HG03565 (cell line): ENCODE results near the gene PITPNC1.
A peak's percentile ranks its signal among the peaks of the same experiment; 100 is the strongest.
"Not testable (repeated sequence)": the region's sequence is repeated elsewhere in the genome, so short reads cannot be mapped to it uniquely, and the experiment has no call there.

Experiments used
- ATAC-seq: cut with Tn5 transposase; IDR thresholded peaks from one replicate; pipeline ENCODE4 v1.9.1; 2021; ENCODE audit warnings: mild to moderate bottlenecking, moderate library complexity; ENCODE audit not compliant: unreplicated experiment

The PITPNC1 gene

DNA sequence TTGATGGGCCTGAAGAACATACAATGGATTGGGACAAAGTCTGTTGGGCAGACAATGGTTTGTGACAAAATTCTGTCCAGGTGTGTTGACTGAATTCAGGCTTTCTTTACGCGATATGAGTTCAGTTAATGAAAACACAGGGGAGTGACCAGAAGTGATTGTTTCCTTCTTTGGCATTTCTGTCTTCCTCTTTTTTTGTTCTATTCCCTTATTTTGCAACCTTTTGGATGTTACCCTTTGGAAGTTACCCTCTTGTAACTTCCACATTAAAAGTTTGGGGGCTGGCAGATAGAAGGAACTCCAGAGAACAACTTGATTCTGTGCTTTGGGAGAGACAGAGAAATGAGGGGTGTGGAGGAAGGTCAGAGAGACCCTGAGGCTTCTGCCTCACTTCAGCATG, 126.7 kb downstream of the PITPNC1 start:
- ATAC-seq: no peak

DNA sequence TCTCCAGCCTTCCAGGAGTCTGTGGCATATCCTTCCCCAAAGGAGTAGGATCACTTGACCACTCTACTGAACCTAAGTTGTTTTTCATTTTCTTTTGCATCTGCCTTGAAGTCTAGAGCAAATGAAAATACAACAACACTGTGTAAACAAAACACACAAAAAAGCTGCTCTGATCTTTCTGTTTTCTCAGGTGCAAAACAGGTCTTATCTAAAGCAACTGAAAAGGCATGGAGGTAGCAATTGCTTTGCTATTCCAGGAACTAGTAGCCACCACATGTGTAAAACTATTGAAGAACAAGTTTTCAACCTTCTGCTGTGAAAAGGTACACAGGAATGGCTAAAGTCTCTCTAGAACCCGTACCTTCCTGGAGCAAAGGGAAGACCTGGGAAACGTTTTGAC, 127.1 kb downstream of the PITPNC1 start:
- ATAC-seq: no peak

DNA sequence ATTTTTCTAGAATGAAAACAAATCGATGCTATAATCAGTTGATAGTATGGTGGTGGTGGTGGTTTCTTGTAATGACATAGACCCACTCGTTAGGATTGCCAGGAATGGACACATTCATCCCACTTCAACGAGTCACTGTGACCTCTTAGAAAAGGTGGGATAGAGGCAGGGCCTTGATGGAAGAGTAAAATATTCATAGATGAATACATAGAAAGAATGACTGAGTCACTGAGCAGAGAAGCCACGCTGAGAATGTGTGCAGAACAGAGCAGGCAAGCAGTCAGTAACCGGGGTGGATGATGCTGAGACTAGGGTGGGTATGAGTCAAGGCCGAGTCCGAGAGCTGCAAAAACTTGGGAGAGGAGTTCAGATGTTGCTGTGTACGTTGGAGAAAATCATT, 129.9 kb downstream of the PITPNC1 start:
- ATAC-seq: no peak

DNA sequence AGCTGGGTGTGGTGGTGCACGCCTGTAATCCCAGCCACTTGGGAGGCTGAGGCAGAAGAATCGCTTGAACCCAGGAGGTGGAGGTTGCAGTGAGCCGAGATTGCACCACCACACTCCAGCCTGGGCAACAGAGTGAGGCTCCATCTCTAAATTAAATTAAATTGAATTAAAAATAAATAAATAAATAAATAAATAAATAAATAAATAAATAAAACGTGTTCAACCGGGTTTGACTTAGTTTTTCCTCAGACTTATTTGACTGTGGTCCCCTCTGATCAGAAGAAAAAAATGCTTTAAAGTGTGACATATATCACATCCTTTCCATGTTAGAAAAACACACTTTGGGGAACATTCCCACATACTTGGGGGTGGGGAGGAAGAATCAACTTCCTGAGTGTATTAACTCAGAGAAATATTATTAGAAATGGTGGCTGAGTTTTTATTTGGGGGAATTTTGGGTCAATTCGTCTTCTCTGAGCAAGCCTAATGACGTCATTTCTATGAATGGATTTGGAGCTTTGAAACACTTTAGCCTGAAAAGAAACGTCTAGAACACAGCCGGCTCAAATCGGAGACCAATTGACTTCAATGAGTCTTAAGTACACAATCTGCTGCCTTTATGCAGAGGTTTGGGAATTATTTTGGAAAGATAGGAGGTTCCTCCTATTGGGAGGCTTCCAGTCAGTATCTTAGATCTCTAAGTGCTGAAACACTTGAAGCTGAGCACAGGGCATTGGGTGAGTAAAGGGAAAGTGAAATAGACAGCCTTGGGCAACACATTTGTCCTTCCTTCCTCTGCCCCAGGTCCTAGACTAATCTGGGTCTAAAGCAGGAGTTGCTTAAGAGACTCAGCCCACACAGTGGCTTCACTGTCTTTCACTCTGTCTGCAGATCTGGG, 132.6 kb downstream of the PITPNC1 start:
- no peak for ATAC-seq

DNA sequence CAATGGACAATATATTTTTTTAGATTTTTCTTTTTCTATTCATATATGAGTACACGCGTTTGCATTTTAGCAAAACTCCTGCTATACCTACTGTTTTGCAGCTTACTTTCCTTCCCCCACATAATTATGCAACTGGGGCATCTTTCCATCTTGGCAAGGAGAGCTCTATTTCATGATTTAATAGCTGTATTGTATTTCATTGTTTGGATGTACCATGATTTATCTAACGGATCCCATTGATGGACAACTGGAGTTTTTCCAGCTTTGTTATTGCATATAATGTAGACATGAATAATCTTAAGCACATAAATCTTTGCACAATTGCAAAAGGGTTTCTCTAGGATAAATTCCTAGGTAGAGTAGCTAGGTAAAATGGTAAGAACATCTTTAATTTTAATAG, 133.9 kb downstream of the PITPNC1 start:
- no peak for ATAC-seq

DNA sequence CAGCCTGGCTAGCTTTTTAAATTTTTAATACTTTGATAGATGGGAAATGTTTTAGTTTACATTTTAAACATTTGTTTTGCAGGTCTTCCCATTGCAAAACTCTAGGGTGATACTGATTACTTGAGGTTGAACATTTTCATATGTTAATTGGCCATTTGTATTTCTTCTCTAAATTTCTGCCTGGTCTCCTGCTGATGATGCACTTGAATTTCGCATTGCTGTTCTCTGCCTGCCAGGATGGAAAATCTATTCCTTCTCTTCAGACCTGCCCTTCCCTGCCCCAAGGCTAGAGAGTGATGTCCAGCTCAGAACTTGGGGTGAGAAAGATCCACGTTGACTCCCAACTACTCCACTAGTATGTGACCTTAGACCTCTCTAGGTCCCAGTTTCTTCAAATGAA, 134.7 kb downstream of the PITPNC1 start:
- no peak for ATAC-seq

DNA sequence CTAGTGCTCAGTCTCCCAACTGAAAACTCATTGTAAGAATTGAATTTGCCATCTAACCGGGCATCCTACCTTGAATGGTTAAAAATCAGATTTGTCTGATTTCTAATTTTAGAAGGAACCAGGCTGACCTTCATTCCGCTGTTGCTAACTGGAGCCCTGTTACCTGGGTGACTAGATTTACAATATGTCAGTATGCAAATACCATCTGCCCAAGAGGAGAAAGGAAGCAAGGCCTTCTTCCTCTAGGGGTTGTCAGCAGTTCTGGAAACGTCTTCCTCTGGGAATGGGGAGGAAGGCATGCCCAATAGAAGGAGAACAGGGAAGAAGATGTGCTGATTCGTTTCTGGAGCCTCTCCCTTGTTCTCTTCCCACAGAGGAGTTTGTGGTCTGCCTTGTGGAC, 137.9 kb downstream of the PITPNC1 start:
- ATAC-seq: peak; percentile 40

DNA sequence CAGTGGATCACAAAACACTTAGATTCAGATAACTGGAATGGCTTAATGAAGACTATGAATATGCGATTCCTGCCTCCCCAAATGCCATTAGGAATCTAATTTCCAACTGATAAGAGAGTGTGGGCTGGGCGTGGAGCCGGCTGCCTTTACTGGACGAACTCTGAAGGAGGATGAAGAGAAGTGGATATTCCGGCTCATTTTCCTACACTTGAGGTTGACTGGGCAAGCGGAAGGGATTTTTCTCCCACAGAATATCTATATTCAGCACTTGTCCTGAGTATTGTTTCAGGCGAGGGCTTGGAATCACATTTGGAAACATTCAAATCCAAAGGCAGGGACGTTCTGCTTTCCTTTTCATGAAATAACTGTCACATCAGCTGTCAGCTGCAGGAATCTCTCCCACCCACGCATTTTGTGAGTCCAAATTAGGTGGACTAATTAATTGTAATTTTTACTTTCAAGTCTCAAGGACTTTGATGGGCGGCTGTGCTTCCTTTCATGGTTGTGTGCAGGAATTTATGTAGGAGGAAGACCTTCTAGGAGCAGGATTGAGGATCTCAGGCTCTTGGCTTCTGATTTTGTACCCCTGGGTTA, 138.5 kb downstream of the PITPNC1 start:
- ATAC-seq: no peak

DNA sequence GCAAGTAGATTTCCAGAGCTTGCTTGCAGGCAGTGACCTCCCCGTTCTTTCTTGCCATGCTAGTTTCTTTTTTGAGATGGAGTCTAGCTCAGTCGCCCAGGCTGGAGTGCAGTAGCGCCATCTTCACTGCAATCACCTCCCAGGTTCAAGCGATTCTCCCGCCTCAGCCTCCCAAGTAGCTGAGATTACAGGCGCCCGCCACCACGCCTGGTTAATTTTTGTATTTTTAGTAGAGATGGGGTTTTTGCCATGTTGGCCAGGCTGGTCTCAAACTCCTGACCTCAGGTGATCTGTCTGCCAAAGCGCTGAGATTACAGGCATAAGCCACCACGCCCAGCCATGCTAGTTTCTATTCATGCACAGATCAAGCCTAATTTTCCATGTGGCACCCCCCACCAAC, 139.5 kb downstream of the PITPNC1 start:
- not testable (repeated sequence) for ATAC-seq

DNA sequence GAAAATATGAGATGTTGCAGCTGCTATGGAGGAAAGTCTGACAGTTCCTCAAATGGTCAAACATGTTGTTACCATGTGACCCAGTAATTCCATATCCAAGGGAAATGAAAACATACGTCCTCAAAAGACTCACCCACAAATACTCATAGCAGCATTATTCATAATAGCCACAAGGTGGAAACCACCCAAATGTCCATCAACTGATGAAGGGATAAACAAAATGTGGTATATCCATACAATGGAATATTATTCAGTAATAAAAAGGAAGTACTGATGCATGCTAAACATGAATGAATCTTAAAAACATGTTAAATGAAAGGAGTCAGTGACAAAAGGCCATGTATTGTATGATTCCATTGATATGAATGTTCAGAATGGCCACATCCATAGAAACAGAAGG, 140.2 kb downstream of the PITPNC1 start:
- ATAC-seq: no peak

DNA sequence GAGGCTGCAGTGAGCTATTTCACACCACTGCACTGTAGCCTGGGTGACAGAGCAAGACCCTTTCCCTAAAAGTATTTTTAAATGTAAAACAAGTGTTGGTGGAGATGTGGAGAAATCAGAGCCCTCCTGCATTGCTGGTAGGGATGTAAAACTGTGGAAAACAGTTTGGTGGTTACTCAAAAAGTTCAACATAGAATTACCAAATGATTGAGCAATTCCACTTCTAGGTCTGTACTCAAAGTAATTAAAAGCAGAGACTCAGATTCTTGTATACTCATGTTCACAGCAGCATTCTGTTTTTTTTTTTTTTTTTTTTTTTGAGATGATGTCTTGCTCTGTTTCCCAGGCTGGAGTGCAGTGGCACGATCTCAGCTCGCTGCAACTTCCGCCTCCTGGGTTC, 141.8 kb downstream of the PITPNC1 start:
- ATAC-seq: no peak

DNA sequence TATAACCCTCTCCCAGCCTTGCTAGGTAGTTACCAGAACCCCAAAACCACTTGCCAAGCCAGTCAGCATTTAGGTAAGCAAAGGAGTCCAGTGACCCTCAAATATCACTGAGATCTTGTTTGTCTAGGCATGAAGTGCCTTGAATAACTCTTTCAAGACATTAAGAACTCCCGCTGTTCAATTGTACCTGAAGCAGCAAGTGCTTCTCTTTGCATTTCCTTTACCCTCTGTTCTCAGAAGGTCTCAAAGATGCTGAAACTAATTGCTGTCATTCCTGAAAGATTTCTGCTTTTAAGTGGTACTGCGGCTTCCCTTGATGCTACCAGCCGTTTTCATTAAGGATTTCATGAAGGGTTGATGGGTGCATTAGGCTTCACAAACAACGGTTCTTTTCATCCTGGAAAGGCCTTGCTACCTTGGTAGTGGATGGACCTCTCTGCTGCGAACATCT, 142.7 kb downstream of the PITPNC1 start:
- ATAC-seq: no peak

DNA sequence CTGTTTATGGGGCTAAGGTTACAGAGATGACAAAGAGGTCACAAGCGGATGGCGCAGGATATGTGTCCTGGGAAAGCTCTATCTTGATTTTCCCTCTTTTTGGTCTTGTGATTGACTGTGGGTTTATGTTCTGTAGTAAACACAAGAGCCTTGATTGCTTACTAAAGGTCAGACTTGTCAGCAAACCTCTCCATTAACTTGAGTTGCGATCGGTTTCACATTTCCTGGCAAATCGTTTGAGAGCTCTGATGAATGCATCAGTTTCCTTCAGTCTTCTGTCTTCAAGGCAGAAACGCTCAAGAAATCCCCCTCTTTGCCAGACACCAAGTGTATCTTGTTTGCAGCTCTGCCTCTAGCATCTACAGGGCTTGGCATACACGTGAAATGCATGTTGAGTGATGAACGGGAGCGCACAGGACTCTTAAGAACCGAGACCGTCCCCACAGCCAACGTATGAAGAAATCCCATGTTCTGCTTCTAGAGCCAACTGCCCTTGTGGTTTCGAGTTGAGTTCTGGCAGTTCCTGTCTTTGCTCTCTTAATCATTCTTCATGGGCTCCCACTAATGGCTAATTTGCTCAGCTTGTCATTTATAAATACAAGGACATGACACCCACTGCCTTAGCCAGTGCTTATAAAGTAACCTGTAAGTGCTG, 143.3 kb downstream of the PITPNC1 start:
- no peak for ATAC-seq

DNA sequence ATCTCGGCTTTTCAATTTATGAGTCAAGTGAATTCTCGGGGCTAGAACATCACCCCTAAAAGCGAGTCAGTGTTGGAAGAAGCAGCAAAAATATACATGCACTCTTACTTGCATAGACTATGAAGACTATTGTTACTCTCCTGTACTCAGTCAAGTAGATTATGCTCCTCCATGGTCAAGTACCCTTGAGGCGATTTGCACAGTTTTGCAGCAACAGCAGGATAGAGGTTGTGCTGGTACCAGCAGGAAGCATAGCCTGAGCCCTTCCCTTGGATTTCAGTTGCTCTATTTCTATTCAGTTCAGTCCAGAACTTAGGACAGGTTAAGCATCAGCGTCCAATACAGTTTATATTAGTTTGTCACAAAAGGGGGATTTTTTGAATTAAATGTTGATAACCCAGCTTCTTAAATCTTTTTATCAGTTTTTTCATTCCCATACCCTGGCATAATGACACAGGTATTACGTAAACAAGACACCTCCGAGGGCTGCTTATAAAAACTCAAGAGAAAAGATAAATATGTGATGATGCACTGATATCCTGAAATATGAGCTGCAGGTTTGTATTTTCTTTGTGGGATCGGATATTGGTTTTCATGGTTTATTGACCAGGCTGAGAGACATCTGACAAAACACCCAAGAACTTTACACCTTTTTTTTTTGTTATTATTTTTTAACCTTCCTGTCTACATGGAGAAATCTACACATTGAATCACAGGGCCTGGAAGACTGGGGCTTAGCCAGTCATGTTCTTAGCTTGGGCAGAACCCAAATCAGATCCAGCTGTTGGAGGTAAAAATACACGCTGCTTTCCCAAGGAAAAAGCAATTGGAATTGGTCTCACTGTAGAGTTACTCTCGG, 144.1 kb downstream of the PITPNC1 start:
- ATAC-seq: no peak

DNA sequence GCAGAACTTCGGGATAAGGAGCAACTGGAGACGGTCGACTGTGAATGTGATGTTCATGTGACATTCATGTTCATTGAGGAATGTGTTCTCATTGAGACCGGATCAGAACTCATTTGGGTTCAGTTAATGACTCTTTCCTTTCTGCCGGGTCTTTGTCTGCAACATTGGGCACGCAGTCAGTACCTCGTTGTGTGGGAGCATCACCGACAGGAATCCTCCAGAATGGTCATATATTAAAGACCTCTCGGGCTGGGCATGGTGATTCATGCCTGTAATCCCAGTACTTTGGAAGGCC, 144.6 kb downstream of the PITPNC1 start:
- no peak for ATAC-seq

DNA sequence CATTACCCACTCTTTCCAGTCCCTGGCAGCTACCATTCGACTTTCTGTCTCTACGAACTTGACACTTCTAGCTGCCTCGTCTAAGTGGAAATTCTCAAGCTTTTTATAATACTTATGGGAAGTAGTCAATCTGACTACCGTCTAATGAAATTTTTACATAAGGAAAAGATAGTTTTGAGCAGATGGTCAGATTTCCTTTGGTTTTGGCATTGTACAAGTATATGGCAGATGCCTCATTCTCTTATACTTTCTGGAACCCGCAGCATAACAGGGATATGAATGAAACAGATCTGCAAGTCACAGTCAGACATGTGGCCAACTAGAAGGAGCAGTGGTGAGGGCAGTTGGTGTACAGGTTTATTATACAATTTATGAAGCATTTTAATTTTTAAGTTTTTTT, 146.0 kb downstream of the PITPNC1 start:
- ATAC-seq: no peak

DNA sequence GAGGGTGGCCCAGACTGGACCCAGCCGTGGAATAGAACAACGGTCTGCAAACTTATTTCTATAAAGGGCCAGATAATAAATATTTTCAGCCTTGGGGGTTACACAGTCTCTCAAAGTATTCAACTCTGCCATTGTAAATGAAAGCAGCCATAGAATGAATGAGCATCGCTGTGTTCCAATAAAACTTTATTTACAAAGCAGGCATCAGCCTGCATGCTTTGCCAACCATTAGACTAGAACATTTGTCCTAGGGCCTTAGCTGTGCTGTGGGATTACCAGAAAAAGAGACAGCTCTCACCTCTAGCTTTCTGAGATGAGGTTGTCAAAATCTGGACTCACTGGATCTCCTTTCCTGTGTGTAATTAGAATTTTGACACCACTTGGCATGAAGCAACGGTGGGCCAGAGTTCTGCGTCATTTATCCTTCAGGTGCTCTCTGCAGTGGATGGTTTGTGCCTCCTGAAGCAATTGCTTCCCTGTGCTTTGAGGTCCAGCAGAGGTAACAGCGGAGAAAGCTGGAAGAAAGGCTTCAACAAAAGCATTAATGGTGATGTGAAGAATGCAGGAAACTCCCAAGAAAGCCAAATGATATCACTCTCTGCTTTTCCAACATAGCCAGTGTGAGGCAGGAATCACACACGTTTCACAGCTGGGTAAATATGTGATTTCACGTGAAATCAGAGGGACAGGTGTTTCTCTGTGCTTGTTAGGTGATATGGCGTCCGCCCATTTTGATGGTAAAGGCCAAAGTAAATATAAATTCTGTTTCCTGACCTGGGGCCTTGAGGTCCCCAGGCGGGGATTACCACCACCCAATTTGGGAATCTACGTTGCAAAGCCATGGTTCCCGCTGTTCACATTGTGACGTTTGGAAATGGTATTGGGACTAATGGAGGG, 148.4 kb downstream of the PITPNC1 start:
- ATAC-seq: no peak

DNA sequence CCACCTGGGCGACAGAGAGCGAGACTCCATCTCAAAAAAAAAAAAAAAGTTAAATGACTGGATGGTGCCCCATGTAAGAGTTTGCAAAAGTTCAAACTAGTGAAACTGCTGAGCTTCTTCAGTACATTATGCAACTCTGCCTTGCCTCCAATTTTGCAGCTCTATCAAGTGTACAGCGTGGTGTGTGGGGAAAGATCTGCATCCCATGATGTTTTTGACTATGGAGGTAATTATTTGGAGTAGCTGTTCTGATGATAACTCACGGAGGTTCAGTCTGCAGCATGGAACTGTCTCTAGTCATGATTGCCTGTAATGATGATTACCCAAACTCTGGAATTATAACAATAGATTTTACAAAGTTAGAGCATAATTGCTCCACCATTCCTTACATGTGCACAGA, 149.6 kb downstream of the PITPNC1 start:
- ATAC-seq: no peak

DNA sequence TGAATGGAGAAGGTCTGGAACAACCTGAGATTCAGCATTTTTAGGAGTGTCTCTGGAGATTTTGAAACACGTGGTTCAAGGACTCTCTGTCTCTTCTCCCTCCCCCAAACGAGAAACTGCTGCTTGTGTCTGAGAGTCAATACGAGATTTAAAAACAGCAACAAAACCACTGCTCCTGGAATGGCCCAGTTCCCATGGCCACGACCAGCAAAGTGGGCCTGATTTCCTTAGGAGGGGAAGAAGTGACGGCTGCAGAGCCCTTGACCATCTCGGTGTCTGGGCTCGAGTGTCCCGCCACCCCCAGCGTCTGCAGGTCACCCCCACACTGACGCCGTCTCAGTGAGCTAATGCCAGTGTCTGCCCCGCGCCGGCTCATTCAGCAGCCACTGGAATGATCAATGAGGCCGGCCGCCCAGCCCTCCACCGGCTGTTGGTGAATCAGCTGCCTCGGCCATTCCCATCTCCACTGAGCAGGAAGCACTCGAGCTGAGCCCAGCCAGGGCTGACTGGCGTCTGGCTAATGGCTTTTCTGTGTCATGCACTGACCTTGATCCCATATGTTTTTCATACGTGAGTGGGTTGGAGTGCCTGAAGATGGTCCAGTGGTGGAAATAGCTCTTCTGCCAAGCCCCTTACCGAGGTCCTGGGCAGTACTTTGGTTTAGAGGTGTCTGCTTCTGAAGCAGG, 151.8 kb downstream of the PITPNC1 start:
- no peak for ATAC-seq

DNA sequence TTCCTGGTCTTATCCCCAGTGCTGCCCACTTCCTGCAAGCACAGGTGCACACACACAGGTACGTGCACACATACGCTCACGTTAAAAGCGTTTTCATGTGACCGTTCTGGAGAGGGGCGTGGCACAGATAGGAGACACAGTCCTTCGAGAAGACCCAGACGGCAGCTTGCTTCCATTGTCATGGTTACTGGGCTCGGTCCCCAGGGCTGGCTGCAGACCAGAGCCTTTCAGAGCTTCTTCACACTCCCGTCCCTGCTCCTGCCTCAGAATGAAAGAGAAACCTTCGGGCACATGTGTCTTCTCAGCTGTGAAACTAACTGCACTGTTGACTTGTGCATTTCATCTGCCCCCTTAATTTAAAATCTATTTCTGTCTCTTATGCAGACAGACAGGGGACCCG, 154.2 kb downstream of the PITPNC1 start:
- ATAC-seq: peak; percentile 79
